Lower lobe of right lung (tissue), 2 donors: ENCODE measurements around the gene RNF4. TPM values are rescaled to one million over a fixed set of nuclear protein-coding genes. Genes with fewer than 3 reads are reported as not detected.
A peak's percentile ranks its signal among the peaks of the same experiment; 100 is the strongest.
"Not testable (repeated sequence)": the region's sequence is repeated elsewhere in the genome, so short reads cannot be mapped to it uniquely, and the experiment has no call there.

Experiments used
- ATAC-seq, 2 donors: fragments of 200-7000 bp; cut with Tn5 transposase; one replicate each; pipeline ENCODE4 v1.9.1; 2020 to 2022; ENCODE audit warnings: mild to moderate bottlenecking in 2 of 2, moderate library complexity in 2 of 2
- DNase-seq: peaks from one replicate; pipeline ENCODE4 v3.0.0-alpha.2; 2020
- H3K27ac ChIP-seq: fragments of 200-600 bp; one replicate; pipeline ENCODE4 v1.8.0; 2022
- H3K27me3 ChIP-seq: fragments of 200-600 bp; one replicate; pipeline ENCODE4 v1.8.0; 2022; ENCODE audit warnings: low read depth
- H3K36me3 ChIP-seq: fragments of 200-600 bp; one replicate; pipeline ENCODE4 v1.8.0; 2022; ENCODE audit warnings: mild to moderate bottlenecking
- H3K4me1 ChIP-seq: fragments of 200-600 bp; one replicate; pipeline ENCODE4 v1.8.0; 2022
- H3K4me3 ChIP-seq: fragments of 200-600 bp; one replicate; pipeline ENCODE4 v1.8.0; 2022; ENCODE audit warnings: mild to moderate bottlenecking
- H3K9me3 ChIP-seq: fragments of 200-600 bp; one replicate; pipeline ENCODE4 v1.8.0; 2022
- intact Hi-C: fragments of 100-400 bp; cut with DNase I; formaldehyde crosslinking; loops from one replicate; pipeline ENCODE4 v1.11.0; 2022
- total RNA-seq: library from RNA; stranded (reverse); fragmentation: NEBNext Ultra II Directional; extraction: Animal tissue kit (Norgen Biotek cat#: 25700); gene quantifications from one replicate; pipeline ENCODE4 v1.2.1, GENCODE V29; 2021
- TF ChIP-seq, protein P1 (sequence below): fragments of 200-600 bp; IDR thresholded peaks from one replicate; pipeline ENCODE4 v1.8.0; 2022; ENCODE audit warnings: antibody characterized with exemption, mild to moderate bottlenecking
- donor health status: DM: no; HTN: yes; CAD: no; lungs with severe emphysema.

RNF4 gene
- total RNA-seq, 1 donor from 2014 or later, result 39.3 TPM

DNA sequence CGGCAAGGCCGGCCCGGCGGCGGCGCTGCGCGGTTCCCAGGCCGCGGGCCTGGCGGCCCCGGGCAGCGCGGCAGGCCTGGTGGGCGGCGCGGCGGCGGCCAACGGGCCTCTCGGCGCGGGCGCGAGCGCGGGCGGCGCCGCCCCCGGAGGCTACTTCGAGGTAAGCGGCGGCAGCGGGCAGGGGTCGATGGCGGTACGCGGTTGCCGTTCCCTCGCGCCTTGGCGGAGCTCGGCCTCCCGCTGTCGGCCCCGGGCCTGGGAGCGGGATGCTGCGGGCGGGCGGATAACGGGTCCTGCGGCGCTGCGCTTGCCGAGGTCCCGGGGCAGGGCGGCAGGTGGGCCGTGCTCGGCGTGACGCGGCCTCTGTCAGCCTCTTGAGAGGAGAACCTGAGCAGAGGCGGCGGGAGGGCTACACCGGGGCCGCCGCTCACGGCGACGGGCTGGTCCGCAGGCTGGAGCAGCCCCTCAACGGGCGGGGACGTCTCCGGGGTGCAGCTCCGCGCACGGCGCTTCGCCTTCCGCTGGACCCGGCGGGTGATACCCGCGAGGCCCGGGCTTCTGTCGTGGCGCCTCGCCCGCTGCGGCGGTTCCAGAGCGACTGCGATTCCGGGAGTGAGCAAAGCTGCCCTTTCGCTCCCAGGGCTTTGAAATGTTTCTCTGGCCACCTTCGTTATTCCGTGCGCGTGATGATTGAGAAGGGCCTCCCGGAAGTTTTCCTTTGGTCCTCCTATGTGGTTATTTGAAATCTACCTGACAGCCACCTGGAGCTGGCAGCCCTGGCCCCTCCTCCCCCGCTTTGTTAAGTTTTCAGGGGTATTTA lies 68.3 kb downstream of the RNF4 start:
- no peaks in the 10 kb centered on the region for H3K36me3 ChIP-seq
- peaks cover 29% of the 10 kb centered on the region for H3K4me1 ChIP-seq
- DNase-seq, result peak; percentile 76
- TF ChIP-seq, protein P1, sequence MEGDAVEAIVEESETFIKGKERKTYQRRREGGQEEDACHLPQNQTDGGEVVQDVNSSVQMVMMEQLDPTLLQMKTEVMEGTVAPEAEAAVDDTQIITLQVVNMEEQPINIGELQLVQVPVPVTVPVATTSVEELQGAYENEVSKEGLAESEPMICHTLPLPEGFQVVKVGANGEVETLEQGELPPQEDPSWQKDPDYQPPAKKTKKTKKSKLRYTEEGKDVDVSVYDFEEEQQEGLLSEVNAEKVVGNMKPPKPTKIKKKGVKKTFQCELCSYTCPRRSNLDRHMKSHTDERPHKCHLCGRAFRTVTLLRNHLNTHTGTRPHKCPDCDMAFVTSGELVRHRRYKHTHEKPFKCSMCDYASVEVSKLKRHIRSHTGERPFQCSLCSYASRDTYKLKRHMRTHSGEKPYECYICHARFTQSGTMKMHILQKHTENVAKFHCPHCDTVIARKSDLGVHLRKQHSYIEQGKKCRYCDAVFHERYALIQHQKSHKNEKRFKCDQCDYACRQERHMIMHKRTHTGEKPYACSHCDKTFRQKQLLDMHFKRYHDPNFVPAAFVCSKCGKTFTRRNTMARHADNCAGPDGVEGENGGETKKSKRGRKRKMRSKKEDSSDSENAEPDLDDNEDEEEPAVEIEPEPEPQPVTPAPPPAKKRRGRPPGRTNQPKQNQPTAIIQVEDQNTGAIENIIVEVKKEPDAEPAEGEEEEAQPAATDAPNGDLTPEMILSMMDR, result no peak
- H3K4me3 ChIP-seq, result peak overlapping the region; percentile 96
- H3K9me3 ChIP-seq, result no peaks in the 10 kb centered on the region
- peak overlapping the region; percentile 91 for H3K27ac ChIP-seq
- no peaks in the 10 kb centered on the region for H3K27me3 ChIP-seq
- ATAC-seq, result peak; percentile 5 to 27
- intact Hi-C loops, result no loop called here

DNA sequence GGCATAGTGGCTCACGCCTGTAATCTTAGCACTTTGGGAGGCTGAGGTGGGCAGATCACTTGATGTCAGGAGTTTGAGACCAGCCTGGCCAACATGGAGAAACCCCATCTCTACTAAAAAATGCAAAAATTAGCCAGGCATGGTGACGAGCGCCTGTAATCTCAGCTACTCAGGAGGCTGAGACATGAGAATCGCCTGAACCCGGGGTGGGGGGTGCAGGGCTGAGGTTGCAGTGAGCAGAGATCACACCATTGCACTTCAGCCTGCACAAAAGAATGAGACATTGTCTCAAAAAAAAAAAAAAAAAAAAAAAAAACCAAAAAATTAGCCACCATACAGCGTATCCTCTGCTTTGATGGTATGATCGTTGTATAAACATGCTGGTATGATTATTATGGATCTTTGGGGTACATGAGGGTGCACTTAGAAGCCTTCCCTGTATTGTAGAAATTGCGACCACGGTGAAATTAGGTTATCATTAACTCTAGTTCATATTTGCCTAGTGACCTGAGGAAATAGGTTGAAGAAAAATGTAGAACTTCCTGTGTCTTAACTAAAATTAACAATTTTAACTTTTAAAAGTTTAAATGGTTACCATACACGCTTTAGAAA lies 74.8 kb downstream of the RNF4 start:
- H3K27ac ChIP-seq, H3K36me3 ChIP-seq, H3K4me1 ChIP-seq, H3K27me3 ChIP-seq, H3K4me3 ChIP-seq, ATAC-seq, H3K9me3 ChIP-seq, intact Hi-C loops: not testable (repeated sequence)
- DNase-seq, result peak; percentile 13

DNA sequence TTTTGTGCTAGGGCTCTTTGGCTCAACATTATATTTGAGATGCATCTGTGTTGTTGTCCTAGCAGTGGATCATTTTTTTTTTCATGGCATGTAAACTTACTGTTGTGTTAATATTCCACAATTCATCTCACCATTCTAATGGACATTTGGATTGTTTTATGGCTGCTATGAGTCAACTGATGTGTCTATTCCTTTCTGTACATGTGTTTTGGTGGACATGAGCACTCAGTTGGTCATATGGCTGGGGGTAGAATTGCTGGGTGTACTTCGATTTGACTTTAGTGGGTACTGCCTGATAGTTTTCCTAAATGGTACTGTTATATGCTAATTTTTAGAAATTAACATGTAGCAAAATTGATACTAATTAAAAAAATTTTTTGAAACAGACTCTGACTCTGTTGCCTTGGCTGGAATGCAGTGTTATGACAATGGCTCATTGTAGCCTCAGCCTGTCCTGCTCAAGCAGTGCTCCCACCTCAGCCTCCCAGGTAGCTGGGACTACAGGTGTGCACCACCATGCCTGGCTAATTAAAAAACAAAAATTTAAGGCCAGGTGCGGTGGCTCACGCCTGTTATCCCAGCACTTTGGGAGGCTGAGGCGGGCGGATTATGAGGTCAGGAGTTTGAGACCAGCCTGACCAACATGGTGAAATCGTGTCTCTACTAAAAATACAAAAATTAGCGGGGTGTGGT lies 76.6 kb downstream of the RNF4 start:
- Histone ChIP-seq H3K4me3 (no peak overlapping the region), H3K27ac (no peak overlapping the region), H3K36me3 (no peaks in the 10 kb centered on the region), H3K27me3 (no peaks in the 10 kb centered on the region), H3K4me1 (no peaks in the 10 kb centered on the region), H3K9me3 (no peaks in the 10 kb centered on the region)
- no peak for ATAC-seq
- TF ChIP-seq, protein P1, result no peak
- intact Hi-C loops, result no loop called here
- peak; percentile 10 for DNase-seq

DNA sequence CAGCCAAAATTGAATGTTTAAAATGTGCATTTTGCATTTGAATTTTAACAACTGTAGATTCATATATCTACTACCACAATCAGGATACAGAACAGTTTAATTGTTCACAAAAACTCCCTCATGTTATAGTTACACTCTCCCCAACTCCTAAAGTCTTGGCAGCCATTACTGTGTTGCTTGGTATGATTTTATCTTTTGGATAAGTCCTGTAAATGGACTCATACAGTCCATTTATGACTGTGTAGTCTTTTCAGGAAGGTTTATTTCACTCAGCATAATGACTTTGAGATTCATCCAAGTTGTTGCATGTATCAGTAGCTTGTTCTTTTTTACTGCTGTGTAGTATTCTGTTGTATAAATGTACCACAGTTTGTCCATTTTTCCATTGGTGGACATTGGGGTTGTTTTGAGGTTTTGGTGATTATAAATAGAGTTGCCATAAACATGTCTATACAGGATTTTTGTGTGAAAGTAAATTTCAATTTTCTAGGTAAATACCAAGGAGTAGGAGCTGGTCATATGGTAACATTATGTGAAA lies 77.4 kb downstream of the RNF4 start:
- H3K4me1 ChIP-seq, result no peaks in the 10 kb centered on the region
- intact Hi-C loops, result no loop called here
- TF ChIP-seq, protein P1, result no peak
- no peak for DNase-seq
- no peaks in the 10 kb centered on the region for H3K27me3 ChIP-seq
- H3K4me3 ChIP-seq, result no peak overlapping the region
- H3K9me3 ChIP-seq, result no peaks in the 10 kb centered on the region
- H3K27ac ChIP-seq, result no peak overlapping the region
- ATAC-seq, result no peak
- H3K36me3 ChIP-seq, result no peaks in the 10 kb centered on the region

DNA sequence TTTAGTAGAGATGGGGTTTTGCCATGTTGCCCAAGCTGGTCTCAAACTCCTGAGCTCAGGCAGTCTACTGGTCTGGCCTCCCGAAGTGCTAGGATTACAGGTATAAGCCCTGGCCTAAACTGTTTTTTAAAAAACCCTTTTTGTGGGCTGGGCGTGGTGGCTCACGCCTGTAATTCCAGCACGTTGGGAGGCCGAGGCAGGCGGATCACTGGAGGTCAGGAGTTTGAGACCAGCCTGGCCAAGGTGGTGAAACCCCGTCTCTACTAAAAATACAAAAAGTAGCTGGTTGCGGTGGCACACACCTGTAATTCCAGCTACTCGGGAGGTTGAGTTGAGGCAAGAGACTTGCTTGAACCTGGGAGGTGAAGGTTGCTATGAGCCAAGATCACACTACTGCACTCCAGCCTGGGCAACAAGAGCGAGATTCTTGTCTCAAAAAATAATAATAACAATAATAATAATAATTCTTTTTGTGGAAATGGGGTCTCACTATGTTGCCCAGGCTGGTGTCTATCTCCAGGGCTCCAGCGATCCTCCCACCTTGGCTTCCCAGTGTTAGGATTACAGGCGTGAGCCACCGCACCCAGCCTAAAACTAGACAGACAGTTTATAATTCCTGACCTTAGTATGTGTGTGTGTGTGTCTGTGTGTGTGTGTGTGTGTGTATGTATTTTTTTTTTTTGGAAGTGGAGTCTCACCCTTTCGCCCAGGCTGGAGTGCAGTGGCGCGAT lies 78.2 kb downstream of the RNF4 start:
- intact Hi-C loops, H3K27me3 ChIP-seq, H3K9me3 ChIP-seq, H3K4me1 ChIP-seq, ATAC-seq, H3K27ac ChIP-seq, H3K36me3 ChIP-seq, H3K4me3 ChIP-seq: not testable (repeated sequence)
- DNase-seq, result peak; percentile 24

DNA sequence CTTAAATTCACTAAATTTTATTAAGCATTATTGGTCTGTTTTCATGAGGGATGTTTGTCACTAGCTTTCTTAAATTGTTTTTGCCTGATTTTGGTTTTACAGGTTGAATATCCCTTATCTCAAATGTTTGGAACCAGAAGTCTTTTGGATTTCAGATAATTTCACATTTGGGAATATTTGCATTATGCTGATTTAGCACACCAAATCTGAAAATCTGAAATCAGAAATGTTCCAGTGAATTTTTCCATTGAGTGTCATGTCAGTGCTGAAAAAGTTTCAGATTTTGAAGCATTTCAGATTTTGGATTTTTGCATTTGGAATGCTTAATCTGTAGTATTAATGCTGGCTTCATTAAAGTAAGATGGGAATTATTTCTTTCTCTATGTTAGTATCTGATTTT lies 82.2 kb downstream of the RNF4 start:
- Histone ChIP-seq H3K4me1 (no peaks in the 10 kb centered on the region), H3K27me3 (no peaks in the 10 kb centered on the region), H3K9me3 (no peaks in the 10 kb centered on the region), H3K36me3 (no peaks in the 10 kb centered on the region), H3K27ac (no peak overlapping the region), H3K4me3 (no peak overlapping the region)
- intact Hi-C loops, result no loop called here
- ATAC-seq (no peak), DNase-seq (no peak)
- TF ChIP-seq, protein P1, result no peak
